ENCODE measurements around the gene KLHDC3. TPM values are rescaled to one million over a fixed set of nuclear protein-coding genes. Genes with fewer than 3 reads are reported as not detected.
A peak's percentile ranks its signal among the peaks of the same experiment; 100 is the strongest.

Gene KLHDC3
- total and polyA plus RNA-seq, 9 of the 15 experiments (the other 6 are each of a cell fraction or from before 2014, with no cell fraction given): 4.5 to 171 (median 107) TPM

DNA sequence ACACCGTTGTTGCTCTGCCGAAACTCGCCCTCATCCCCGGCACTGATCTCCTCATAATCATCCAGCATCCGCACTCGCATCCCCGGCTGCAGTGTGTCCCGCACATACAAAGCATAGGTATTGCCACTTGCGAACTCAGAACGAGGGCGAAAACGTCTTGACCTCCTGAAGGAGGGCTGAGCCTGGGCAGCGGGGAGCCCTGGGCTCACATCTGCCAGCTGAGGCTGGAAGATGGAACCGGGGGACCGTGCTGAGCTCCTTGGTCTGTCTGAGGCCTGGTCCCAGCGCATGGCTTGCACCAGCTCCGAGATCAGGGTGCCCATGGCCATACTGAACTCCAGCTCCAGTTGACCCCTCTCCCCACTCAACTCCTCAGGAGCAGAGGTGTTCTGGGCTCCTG lies 36.9 kb downstream of the KLHDC3 start:
- no peaks in the 10 kb centered on the region for H3K9me3 ChIP-seq (replicated peaks; ENCODE audit: control insufficient read depth, insufficient read depth, low read depth, low read length)
- H3K79me2 ChIP-seq (ENCODE audit: control insufficient read depth, insufficient read depth, low read length): peaks cover 24% of the 10 kb centered on the region
- H3K36me3 ChIP-seq (ENCODE audit: control insufficient read depth, insufficient read depth, low read length): peaks cover 67% of the 10 kb centered on the region
- H3K4me2 ChIP-seq (ENCODE audit: insufficient read depth, low read length): no peak overlapping the region
- FAIRE-seq (no peak), DNase-seq (ENCODE audit: extremely low read depth in 1 of 4, low spot score in 3 of 4) (no peak), ATAC-seq (no peak)
- no peak overlapping the region for H3K27ac ChIP-seq (ENCODE audit: extremely low read depth, low read depth, low read length)
- in situ Hi-C loops (cut with MboI): no loop called here
- no peak overlapping the region for H3K4me3 ChIP-seq
- H3K9ac ChIP-seq (ENCODE audit: insufficient read depth in 1 of 2, low read depth in 2 of 2, low read length in 2 of 2): peak overlapping the region in 1 of 2 experiments; percentile 81; a peak in 3 of 4 replicates
- peaks cover 9% of the 10 kb centered on the region for H3K9me1 ChIP-seq (ENCODE audit: control insufficient read depth, insufficient read depth, low read length)
- no TSS peak for BruUV-seq (replicated peaks)
- WGBS (ENCODE audit: insufficient coverage, low coverage, missing lambda C conversion rate): 88% methylated on average over 17 of the region's 17 CpGs
- H4K20me1 ChIP-seq (replicated peaks; ENCODE audit: control insufficient read depth, insufficient read depth, low read length): no peaks in the 10 kb centered on the region
- H3K27me3 ChIP-seq (ENCODE audit: control insufficient read depth in 2 of 2, insufficient read depth in 2 of 2, low read length in 2 of 2): no peaks in the 10 kb centered on the region
- intact Hi-C loops (cut with micrococcal nuclease): no loop called here
- POLR2A ChIA-PET: interaction anchor here (0.6 to 2.4 kb wide), 8 partner anchors 8 to 1199 kb away, joined by 3 to 10 read pairs (median 4); partner anchors contain the start of gene RPL7L1
- TF ChIP-seq NONO (IDR thresholded peaks at IDR 0.05; ENCODE audit: low read depth in 2 of 2, low read length in 1 of 2): no peak
- TF ChIP-seq POLR2G (IDR thresholded peaks at IDR 0.05; ENCODE audit: low read depth, low read length): peak; percentile 50
- TF ChIP-seq RBFOX2 (IDR thresholded peaks at IDR 0.05; ENCODE audit: low read depth, low read length): peak; percentile 42; the same call in 1 of the 2 replicates
- TF ChIP-seq ELF2 (CRISPR knock-in tag; IDR thresholded peaks at IDR 0.05): no peak
- peaks cover 19 to 29% of the 10 kb centered on the region in 2 experiments for H3K4me1 ChIP-seq (replicated peaks in 1 of 2; ENCODE audit: control insufficient read depth in 2 of 2, insufficient read depth in 2 of 2, low read length in 2 of 2)
- H2AFZ ChIP-seq (ENCODE audit: low read depth, low read length): no peak overlapping the region
- CTCF ChIA-PET (ENCODE audit: low intra/inter-chr PET ratio): no interaction called here

DNA sequence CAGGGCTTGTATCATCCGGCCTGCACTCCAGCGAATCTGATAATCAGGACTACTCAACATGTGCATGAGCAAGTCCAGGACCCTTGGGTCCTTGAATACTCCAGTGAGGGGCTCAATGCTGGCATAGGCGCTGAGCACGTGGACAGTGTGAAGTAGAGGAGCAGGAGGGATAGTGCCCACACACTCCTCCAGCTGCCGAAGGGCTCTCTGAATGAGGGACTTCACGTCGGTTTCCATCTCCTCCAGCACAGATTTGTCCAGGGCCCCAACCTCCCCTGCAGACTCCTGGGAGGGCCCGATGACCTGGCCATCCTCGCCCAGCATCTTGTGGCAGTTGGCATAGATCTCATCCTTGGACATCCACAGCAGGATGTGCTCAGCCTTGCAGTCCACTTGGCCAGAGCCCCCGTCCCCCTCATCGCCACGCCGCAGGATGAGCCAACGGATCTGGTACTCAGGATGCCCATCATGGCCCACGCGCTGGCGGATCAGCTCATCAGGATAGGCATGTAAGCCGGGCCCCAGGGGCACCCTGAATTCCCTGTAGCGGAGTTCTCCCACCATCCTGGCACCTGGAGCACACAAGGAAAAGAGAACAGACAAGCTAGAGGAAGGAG lies 38.3 kb downstream of the KLHDC3 start:
- H3K9me1 ChIP-seq (ENCODE audit: control insufficient read depth, insufficient read depth, low read length): peaks cover 9% of the 10 kb centered on the region
- peaks cover 65% of the 10 kb centered on the region for H3K36me3 ChIP-seq (ENCODE audit: control insufficient read depth, insufficient read depth, low read length)
- no peaks in the 10 kb centered on the region for H4K20me1 ChIP-seq (replicated peaks; ENCODE audit: control insufficient read depth, insufficient read depth, low read length)
- peak overlapping the region; percentile 93 for H3K4me2 ChIP-seq (ENCODE audit: insufficient read depth, low read length)
- POLR2A ChIA-PET: interaction anchor here (1.1 to 2.4 kb wide), 4 partner anchors 10 to 173 kb away, joined by 3 to 10 read pairs (median 4); partner anchors contain the start of gene RPL7L1
- peak overlapping the region; percentile 96 to 97; a peak in 3 of 4 replicates for H3K9ac ChIP-seq (ENCODE audit: insufficient read depth in 1 of 2, low read depth in 2 of 2, low read length in 2 of 2)
- H3K27me3 ChIP-seq (ENCODE audit: control insufficient read depth in 2 of 2, insufficient read depth in 2 of 2, low read length in 2 of 2): no peaks in the 10 kb centered on the region
- peak; percentile 29 for FAIRE-seq
- CTCF ChIA-PET (ENCODE audit: low intra/inter-chr PET ratio): no interaction called here
- no peak overlapping the region for H2AFZ ChIP-seq (ENCODE audit: low read depth, low read length)
- H3K79me2 ChIP-seq (ENCODE audit: control insufficient read depth, insufficient read depth, low read length): peaks cover 24% of the 10 kb centered on the region
- H3K27ac ChIP-seq (ENCODE audit: extremely low read depth, low read depth, low read length): peak overlapping the region; percentile 95; the same call in 1 of the 3 replicates
- intact Hi-C loops (cut with micrococcal nuclease): no loop called here
- peak overlapping the region; percentile 73 for H3K4me3 ChIP-seq
- BruUV-seq (replicated peaks): no TSS peak
- DNase-seq (ENCODE audit: extremely low read depth in 1 of 4, low spot score in 3 of 4): no peak
- H3K4me1 ChIP-seq (replicated peaks in 1 of 2; ENCODE audit: control insufficient read depth in 2 of 2, insufficient read depth in 2 of 2, low read length in 2 of 2): peaks cover 19 to 29% of the 10 kb centered on the region in 2 experiments
- in situ Hi-C loops (cut with MboI): no loop called here
- ATAC-seq: no peak
- H3K9me3 ChIP-seq (replicated peaks; ENCODE audit: control insufficient read depth, insufficient read depth, low read depth, low read length): no peaks in the 10 kb centered on the region
- WGBS (ENCODE audit: insufficient coverage, low coverage, missing lambda C conversion rate): 82% methylated on average over 19 of the region's 19 CpGs
- no peak for TF ChIP-seq SMAD1 (IDR thresholded peaks at IDR 0.05; ENCODE audit: low read depth, low read length, partially characterized antibody)
- peak; percentile 68; the same call in 1 of the 2 replicates for TF ChIP-seq KAT7 (CRISPR knock-in tag; IDR thresholded peaks at IDR 0.05; ENCODE audit: borderline replicate concordance)
- no peak for TF ChIP-seq GATAD2B (IDR thresholded peaks at IDR 0.05; ENCODE audit: borderline replicate concordance)
- TF ChIP-seq ZBTB1 (CRISPR knock-in tag; IDR thresholded peaks at IDR 0.05; ENCODE audit: borderline replicate concordance, low read depth): no peak
- no peak for TF ChIP-seq MCM2 (IDR thresholded peaks at IDR 0.05; ENCODE audit: low read depth)
- no peak for TF ChIP-seq ZNF507 (tag; conservative IDR thresholded peaks at IDR 0.05)
- TF ChIP-seq ZNF146 (CRISPR knock-in tag; IDR thresholded peaks at IDR 0.05; ENCODE audit: unreplicated experiment): no peak
- no peak for TF ChIP-seq NR0B1 (IDR thresholded peaks at IDR 0.05; ENCODE audit: partially characterized antibody)
- no peak for TF ChIP-seq NEUROD1 (IDR thresholded peaks at IDR 0.05; ENCODE audit: borderline replicate concordance, low read depth, low read length, partially characterized antibody)
